Adrenal gland (tissue), 5 donors: ENCODE results near the gene NUAK1.

Experiments used
- POLR2A ChIP-seq, 2 donors: fragments of 450-650 bp; IDR thresholded peaks; one replicate each; pipeline ENCODE4 v1.6.1; 2017; ENCODE audit warnings: antibody characterized with exemption in 2 of 2, mild to moderate bottlenecking in 2 of 2, moderate library complexity in 1 of 2
- TF ChIP-seq, protein P1 (sequence below), 6 experiments: fragments of 450-650 bp in 4 of 6; fragments of 200-600 bp in 2 of 6; sonication (generic) in 1 of 6; IDR thresholded peaks; 1 replicate in 5 of 6; 2 replicates in 1 of 6; pipeline versions ENCODE4 v1.5.1 to v1.8.0; 2016 to 2021; ENCODE audit warnings: antibody characterized with exemption in 6 of 6, mild to moderate bottlenecking in 2 of 6, moderate library complexity in 1 of 6
- donor health status: DM: no; HTN: no; CAD: no.

DNA sequence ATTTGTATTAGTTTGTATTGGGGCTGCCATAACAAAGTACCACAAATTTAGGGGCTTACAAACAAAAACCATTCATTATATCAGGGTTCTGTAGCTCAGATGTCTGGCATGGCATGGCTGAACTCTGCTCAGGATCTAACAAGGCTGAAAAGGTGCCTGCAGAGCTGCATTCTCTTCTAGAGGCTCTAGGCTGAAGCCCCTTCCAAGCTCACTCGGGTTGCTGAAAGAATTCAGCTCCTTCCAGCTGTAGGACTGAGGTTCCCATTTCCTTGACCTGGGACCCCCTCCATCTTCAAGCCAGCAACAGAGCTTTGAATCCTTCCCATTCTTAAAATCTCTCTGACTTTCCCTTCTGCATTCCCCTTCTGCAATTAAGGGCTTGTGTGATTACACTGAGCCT, 90.7 kb downstream of the NUAK1 start:
- TF ChIP-seq POLR2A (IDR thresholded peaks at IDR 0.05): no peak
- TF ChIP-seq, protein P1, sequence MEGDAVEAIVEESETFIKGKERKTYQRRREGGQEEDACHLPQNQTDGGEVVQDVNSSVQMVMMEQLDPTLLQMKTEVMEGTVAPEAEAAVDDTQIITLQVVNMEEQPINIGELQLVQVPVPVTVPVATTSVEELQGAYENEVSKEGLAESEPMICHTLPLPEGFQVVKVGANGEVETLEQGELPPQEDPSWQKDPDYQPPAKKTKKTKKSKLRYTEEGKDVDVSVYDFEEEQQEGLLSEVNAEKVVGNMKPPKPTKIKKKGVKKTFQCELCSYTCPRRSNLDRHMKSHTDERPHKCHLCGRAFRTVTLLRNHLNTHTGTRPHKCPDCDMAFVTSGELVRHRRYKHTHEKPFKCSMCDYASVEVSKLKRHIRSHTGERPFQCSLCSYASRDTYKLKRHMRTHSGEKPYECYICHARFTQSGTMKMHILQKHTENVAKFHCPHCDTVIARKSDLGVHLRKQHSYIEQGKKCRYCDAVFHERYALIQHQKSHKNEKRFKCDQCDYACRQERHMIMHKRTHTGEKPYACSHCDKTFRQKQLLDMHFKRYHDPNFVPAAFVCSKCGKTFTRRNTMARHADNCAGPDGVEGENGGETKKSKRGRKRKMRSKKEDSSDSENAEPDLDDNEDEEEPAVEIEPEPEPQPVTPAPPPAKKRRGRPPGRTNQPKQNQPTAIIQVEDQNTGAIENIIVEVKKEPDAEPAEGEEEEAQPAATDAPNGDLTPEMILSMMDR (IDR thresholded peaks at IDR 0.05): no peak
